ENCODE results near the gene UPK3B.
"Not testable (repeated sequence)": the region's sequence is repeated elsewhere in the genome, so short reads cannot be mapped to it uniquely, and the experiment has no call there.

Gene UPK3B

GRCh38 chr7:76509931-76510877 is at the start of gene UPK3B:
Gene UPK3B (plus strand): TSS chr7:76510552. CDS start chr7:76510653, 101 bp downstream.
- Histone ChIP-seq H4K20me1 (ENCODE audit: insufficient read depth) (no peaks in the 10 kb centered on the region), H2AFZ (ENCODE audit: low read depth) (no peak within 1 kb of the TSS), H3K4me3 (IDR thresholded peaks at IDR 0.05; ENCODE audit: insufficient read depth, low read depth, low read length) (no peak within 1 kb of the TSS), H3K27me3 (ENCODE audit: insufficient read depth, low read depth) (no peaks in the 10 kb centered on the region), H3K9ac (no peak within 1 kb of the TSS), H3K4me2 (no peak within 1 kb of the TSS), H3K27ac (no peak within 1 kb of the TSS), H3K36me3 (ENCODE audit: insufficient read depth) (no peaks in the 10 kb centered on the region), H3K4me1 (ENCODE audit: low read depth, poor library complexity, severe bottlenecking) (no peaks in the 10 kb centered on the region), H3K79me2 (ENCODE audit: insufficient read depth, low read depth) (no peaks in the 10 kb centered on the region)
- TF ChIP-seq, protein P1, sequence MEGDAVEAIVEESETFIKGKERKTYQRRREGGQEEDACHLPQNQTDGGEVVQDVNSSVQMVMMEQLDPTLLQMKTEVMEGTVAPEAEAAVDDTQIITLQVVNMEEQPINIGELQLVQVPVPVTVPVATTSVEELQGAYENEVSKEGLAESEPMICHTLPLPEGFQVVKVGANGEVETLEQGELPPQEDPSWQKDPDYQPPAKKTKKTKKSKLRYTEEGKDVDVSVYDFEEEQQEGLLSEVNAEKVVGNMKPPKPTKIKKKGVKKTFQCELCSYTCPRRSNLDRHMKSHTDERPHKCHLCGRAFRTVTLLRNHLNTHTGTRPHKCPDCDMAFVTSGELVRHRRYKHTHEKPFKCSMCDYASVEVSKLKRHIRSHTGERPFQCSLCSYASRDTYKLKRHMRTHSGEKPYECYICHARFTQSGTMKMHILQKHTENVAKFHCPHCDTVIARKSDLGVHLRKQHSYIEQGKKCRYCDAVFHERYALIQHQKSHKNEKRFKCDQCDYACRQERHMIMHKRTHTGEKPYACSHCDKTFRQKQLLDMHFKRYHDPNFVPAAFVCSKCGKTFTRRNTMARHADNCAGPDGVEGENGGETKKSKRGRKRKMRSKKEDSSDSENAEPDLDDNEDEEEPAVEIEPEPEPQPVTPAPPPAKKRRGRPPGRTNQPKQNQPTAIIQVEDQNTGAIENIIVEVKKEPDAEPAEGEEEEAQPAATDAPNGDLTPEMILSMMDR (conservative IDR thresholded peaks at IDR 0.05; ENCODE audit: low read depth, low read length), result no peak

GRCh38 chr7:76460767-76461166 is 49.6 kb upstream of the UPK3B start:
- not testable (repeated sequence) for H3K4me2 ChIP-seq; H3K36me3 ChIP-seq (ENCODE audit: insufficient read depth); H4K20me1 ChIP-seq (ENCODE audit: insufficient read depth); H3K27ac ChIP-seq; H3K4me3 ChIP-seq (IDR thresholded peaks at IDR 0.05; ENCODE audit: insufficient read depth, low read depth, low read length); H3K27me3 ChIP-seq (ENCODE audit: insufficient read depth, low read depth); H3K4me1 ChIP-seq (ENCODE audit: low read depth, poor library complexity, severe bottlenecking); H2AFZ ChIP-seq (ENCODE audit: low read depth); H3K9ac ChIP-seq; H3K79me2 ChIP-seq (ENCODE audit: insufficient read depth, low read depth)

DNA sequence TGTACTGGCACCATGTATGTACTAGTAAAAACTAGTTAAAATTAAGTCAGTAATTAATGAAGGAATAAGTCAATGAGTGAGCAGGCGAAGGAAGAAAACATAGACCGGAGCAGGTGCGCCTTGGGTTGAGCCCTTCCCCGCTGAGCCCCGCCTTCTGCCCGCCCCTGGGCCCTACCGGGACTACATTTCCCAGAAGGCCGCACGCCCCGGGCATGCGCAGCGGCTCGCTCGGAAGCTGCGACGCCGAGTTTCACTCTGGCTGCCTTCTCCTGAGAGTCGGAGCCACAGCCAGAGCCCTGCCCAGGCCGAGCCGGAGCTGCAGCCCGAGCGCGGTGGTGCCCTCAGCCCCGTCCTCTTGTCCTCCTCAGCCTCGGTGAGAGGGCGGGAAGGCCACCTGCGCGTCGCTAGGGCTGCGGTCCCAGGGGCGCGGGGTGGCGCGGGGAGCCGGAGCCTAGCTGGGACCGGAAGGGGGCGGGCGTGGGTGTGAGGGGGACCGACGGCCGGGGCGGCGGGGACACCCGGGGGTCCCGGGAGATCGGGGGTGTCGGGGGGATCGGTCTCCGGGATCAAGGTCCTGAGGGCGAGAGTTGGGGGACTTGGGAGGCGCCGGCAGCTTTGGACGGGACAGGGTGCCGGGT is 48.8 kb upstream of the UPK3B start, which contains the start of gene DTX2:
Gene DTX2, plus strand, starts transcription at position 246 of the 638 bp plus-strand sequence. CDS start 18,801 bp downstream, outside the sequence.
- not testable (repeated sequence) for H4K20me1 ChIP-seq (ENCODE audit: insufficient read depth); H3K27ac ChIP-seq; H3K4me1 ChIP-seq (ENCODE audit: low read depth, poor library complexity, severe bottlenecking); H2AFZ ChIP-seq (ENCODE audit: low read depth); H3K9ac ChIP-seq; H3K27me3 ChIP-seq (ENCODE audit: insufficient read depth, low read depth); H3K36me3 ChIP-seq (ENCODE audit: insufficient read depth); H3K4me3 ChIP-seq (IDR thresholded peaks at IDR 0.05; ENCODE audit: insufficient read depth, low read depth, low read length); H3K79me2 ChIP-seq (ENCODE audit: insufficient read depth, low read depth); H3K4me2 ChIP-seq

GRCh38 chr7:76462271-76462882 is 48.0 kb upstream of the UPK3B start:
- H3K4me2 ChIP-seq; H3K27ac ChIP-seq; H3K9ac ChIP-seq; H3K27me3 ChIP-seq (ENCODE audit: insufficient read depth, low read depth); H3K4me3 ChIP-seq (IDR thresholded peaks at IDR 0.05; ENCODE audit: insufficient read depth, low read depth, low read length); H3K36me3 ChIP-seq (ENCODE audit: insufficient read depth); H3K79me2 ChIP-seq (ENCODE audit: insufficient read depth, low read depth); H3K4me1 ChIP-seq (ENCODE audit: low read depth, poor library complexity, severe bottlenecking); H4K20me1 ChIP-seq (ENCODE audit: insufficient read depth); H2AFZ ChIP-seq (ENCODE audit: low read depth): not testable (repeated sequence)

DNA sequence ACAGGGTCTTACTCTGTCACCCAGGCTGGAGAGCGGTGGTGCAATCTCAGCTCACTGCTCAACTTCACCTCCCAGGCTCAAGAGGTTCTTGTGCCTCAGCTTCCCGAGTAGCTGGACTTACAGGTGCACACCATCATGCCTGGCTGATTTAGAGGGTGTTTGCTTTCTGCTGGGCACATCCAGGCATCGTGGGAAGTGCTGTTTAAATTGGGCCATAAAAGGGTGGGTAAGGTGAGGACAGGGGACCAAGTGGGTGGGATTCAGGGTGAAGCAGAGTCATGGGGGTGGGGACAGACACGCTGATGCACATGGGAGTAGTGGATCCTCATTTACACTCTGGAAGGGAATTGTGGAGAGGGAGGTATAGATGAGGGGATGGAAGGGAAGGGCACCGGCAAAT is 45.4 kb upstream of the UPK3B start:
- not testable (repeated sequence) for H3K4me2 ChIP-seq; H3K9ac ChIP-seq; H3K27ac ChIP-seq; H3K4me1 ChIP-seq (ENCODE audit: low read depth, poor library complexity, severe bottlenecking); H3K79me2 ChIP-seq (ENCODE audit: insufficient read depth, low read depth); H4K20me1 ChIP-seq (ENCODE audit: insufficient read depth); H3K27me3 ChIP-seq (ENCODE audit: insufficient read depth, low read depth); H3K4me3 ChIP-seq (IDR thresholded peaks at IDR 0.05; ENCODE audit: insufficient read depth, low read depth, low read length); H3K36me3 ChIP-seq (ENCODE audit: insufficient read depth); H2AFZ ChIP-seq (ENCODE audit: low read depth)

DNA sequence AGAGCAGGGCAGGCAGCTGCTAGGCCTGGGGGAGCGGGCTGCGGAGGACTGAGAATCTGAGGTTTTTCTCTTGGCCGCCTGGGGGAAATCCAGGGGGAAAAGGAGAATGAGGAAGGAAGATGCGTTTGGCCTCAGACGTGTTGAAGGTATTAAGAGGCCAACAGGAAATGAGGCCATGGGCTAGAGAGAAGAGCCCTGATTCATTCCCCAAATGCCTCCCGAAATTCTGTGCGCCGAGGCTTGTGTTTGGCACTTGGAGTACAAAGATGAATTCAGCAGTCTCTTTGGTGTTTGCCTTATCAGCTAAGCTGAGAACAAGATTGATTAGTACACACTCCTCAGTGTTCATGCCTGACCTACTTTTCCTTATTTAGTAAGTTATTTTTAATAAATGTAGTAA is 44.4 kb upstream of the UPK3B start:
- not testable (repeated sequence) for H3K36me3 ChIP-seq (ENCODE audit: insufficient read depth); H3K27me3 ChIP-seq (ENCODE audit: insufficient read depth, low read depth); H3K4me1 ChIP-seq (ENCODE audit: low read depth, poor library complexity, severe bottlenecking); H4K20me1 ChIP-seq (ENCODE audit: insufficient read depth); H3K9ac ChIP-seq; H3K4me3 ChIP-seq (IDR thresholded peaks at IDR 0.05; ENCODE audit: insufficient read depth, low read depth, low read length); H3K4me2 ChIP-seq; H2AFZ ChIP-seq (ENCODE audit: low read depth); H3K79me2 ChIP-seq (ENCODE audit: insufficient read depth, low read depth); H3K27ac ChIP-seq

DNA sequence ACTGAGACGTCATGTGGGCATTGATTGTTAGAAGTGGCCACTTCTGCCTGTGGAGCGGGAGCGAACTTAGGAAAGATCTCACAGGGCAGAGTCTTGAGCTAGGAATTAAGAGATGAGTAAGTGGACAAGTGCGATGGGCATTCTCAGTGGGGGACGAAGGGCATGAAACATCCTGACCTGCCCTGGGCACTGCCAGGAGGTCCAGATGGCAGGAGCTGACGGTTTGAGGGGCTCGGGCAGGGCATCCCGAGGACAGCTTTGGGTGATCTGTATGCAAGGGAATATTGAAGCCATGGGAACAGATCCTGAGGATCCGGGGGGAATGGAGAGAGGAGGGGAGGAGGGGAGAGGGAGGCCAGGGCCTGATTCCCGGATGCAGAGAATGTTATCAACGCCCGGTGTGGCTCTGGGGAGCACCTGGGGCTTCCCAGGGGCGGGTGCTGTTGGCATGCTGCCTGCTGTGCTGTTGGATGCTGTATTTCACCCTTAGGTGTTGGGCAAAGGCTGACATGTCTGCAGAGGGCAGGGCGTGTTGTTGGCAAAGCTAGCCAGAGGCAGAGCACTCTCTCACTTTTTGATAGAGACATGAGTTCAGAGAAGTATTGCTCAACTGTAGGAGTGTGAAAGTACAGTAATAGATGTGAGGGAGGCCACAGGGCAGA is 42.5 kb upstream of the UPK3B start:
- H3K27me3 ChIP-seq (ENCODE audit: insufficient read depth, low read depth); H3K9ac ChIP-seq; H3K4me1 ChIP-seq (ENCODE audit: low read depth, poor library complexity, severe bottlenecking); H3K79me2 ChIP-seq (ENCODE audit: insufficient read depth, low read depth); H3K36me3 ChIP-seq (ENCODE audit: insufficient read depth); H2AFZ ChIP-seq (ENCODE audit: low read depth); H3K4me3 ChIP-seq (IDR thresholded peaks at IDR 0.05; ENCODE audit: insufficient read depth, low read depth, low read length); H4K20me1 ChIP-seq (ENCODE audit: insufficient read depth); H3K4me2 ChIP-seq; H3K27ac ChIP-seq: not testable (repeated sequence)

DNA sequence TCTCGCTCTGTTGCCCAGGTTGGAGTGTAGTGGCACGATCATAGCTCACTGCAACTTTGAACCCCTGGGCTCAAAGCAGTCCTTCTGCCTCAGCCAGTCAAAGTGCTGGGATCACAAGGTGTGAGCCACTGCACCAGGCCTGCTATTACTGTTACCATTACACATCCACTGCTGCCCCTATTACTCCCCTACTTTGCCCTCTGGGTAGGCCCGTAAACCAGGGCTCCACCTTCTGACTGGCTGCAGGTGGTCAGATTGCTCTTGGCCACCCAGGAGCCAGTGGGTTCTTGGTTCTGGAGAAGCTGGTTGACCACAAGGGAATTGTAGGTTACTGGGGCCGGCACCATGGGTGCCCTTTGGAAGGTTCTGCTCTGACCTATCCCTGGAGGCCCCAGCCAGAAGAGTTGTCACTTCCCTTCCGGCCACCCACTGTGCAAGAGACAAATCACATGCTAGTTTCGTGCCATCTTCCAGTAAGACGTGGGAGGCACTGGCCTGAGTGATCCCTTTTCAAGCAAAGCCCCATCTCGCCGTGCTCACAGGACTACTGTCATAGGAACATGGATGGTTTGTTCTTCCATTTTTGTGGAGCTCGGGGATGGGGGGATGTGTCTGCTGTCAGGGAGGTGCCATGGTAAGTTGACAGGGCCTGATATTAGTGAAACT is 38.7 kb upstream of the UPK3B start:
- not testable (repeated sequence) for H3K4me1 ChIP-seq (ENCODE audit: low read depth, poor library complexity, severe bottlenecking); H3K4me2 ChIP-seq

More for the DNA sequence above, 38.7 kb upstream of the UPK3B start:
- H2AFZ ChIP-seq (ENCODE audit: low read depth); H3K27ac ChIP-seq; H3K79me2 ChIP-seq (ENCODE audit: insufficient read depth, low read depth); H3K36me3 ChIP-seq (ENCODE audit: insufficient read depth); H3K27me3 ChIP-seq (ENCODE audit: insufficient read depth, low read depth); H4K20me1 ChIP-seq (ENCODE audit: insufficient read depth); H3K9ac ChIP-seq; H3K4me3 ChIP-seq (IDR thresholded peaks at IDR 0.05; ENCODE audit: insufficient read depth, low read depth, low read length): not testable (repeated sequence)

Measured in KMS-11 (cell line).